Tibial artery (tissue), 4 donors: ENCODE measurements around the gene AKR1C1.
"Not testable (repeated sequence)": the region's sequence is repeated elsewhere in the genome, so short reads cannot be mapped to it uniquely, and the experiment has no call there.

Source experiments
- DNase-seq, 2 donors: peaks; one replicate each; pipeline ENCODE4 v3.0.0-alpha.2; 2019
- H3K27ac ChIP-seq, 2 donors: fragments of 200-600 bp; sonication (generic) in 1 of 2; 1 replicate in 1 of 2; 2 replicates in 1 of 2; pipeline ENCODE4 v1.5.1; 2018 to 2019; ENCODE audit warnings: mild to moderate bottlenecking in 1 of 2
- H3K27me3 ChIP-seq, 2 donors: fragments of 200-600 bp; sonication (generic) in 1 of 2; one replicate each; pipeline versions ENCODE4 v1.5.1 to v1.6.0; 2016 to 2019
- H3K36me3 ChIP-seq, 3 donors: fragments of 200-600 bp; sonication (generic) in 2 of 3; one replicate each; pipeline ENCODE4 v1.5.1; 2016 to 2019; ENCODE audit warnings: mild to moderate bottlenecking in 2 of 3
- H3K4me1 ChIP-seq, 4 donors: fragments of 200-600 bp; sonication (generic) in 2 of 4; 1 replicate in 3 of 4; 2 replicates in 1 of 4; pipeline ENCODE4 v1.5.1; 2016 to 2019
- H3K4me3 ChIP-seq, 2 donors: fragments of 200-600 bp; sonication (generic) in 1 of 2; 1 replicate in 1 of 2; 2 replicates in 1 of 2; pipeline ENCODE4 v1.5.1; 2018 to 2019; ENCODE audit warnings: mild to moderate bottlenecking in 2 of 2
- H3K9me3 ChIP-seq, 3 donors: fragments of 200-600 bp; sonication (generic) in 1 of 3; one replicate each; pipeline ENCODE4 v1.5.1; 2016 to 2019
- CTCF ChIP-seq, 2 experiments: fragments of 200-600 bp in 1 of 2; fragments of 450-650 bp in 1 of 2; IDR thresholded peaks; one replicate each; pipeline ENCODE4 v1.5.1; 2017 to 2019; ENCODE audit warnings: antibody characterized with exemption in 2 of 2, mild to moderate bottlenecking in 1 of 2, moderate library complexity in 1 of 2
- intact Hi-C: fragments of 100-400 bp; cut with DNase I; formaldehyde crosslinking; loops from one replicate; pipeline ENCODE4 v1.15.0; 2023; ENCODE audit warnings: low total_unique reads

AKR1C1 gene

GRCh38 chr10:5012595-5012994, 49.4 kb downstream of the AKR1C1 start:
- DNase-seq: no peak
- H3K4me1 ChIP-seq: peaks cover 0 to under 1% (median 0%) of the 10 kb centered on the region in 4 donors
- no peaks in the 10 kb centered on the region for H3K27me3 ChIP-seq
- H3K36me3 ChIP-seq: no peaks in the 10 kb centered on the region
- intact Hi-C loops: no loop called here
- H3K4me3 ChIP-seq: no peak overlapping the region
- no peak for TF ChIP-seq CTCF (IDR thresholded peaks at IDR 0.05)
- H3K9me3 ChIP-seq: no peaks in the 10 kb centered on the region
- no peak overlapping the region for H3K27ac ChIP-seq

GRCh38 chr10:5013385-5013784, 50.2 kb downstream of the AKR1C1 start:
- no peaks in the 10 kb centered on the region for H3K27me3 ChIP-seq
- no peak overlapping the region for H3K27ac ChIP-seq
- H3K9me3 ChIP-seq: no peaks in the 10 kb centered on the region
- DNase-seq: no peak
- peaks cover 0 to 8% (median 6%) of the 10 kb centered on the region in 4 donors for H3K4me1 ChIP-seq
- TF ChIP-seq CTCF (IDR thresholded peaks at IDR 0.05): no peak
- H3K4me3 ChIP-seq: no peak overlapping the region
- no peaks in the 10 kb centered on the region for H3K36me3 ChIP-seq
- intact Hi-C loops: no loop called here

- H3K36me3 ChIP-seq, intact Hi-C loops, H3K4me3 ChIP-seq, H3K9me3 ChIP-seq, H3K27ac ChIP-seq, H3K27me3 ChIP-seq, DNase-seq: not testable (repeated sequence)
- peaks cover 0 to 17% (median 15%) of the 10 kb centered on the region in 4 donors for H3K4me1 ChIP-seq
Observed at GRCh38 chr10:5014200-5014910, 51.1 kb downstream of the AKR1C1 start.

GRCh38 chr10:5014936-5015335, 51.7 kb downstream of the AKR1C1 start:
- intact Hi-C loops: no loop called here
- Histone ChIP-seq H3K4me3 (no peak overlapping the region), H3K27me3 (no peaks in the 10 kb centered on the region), H3K36me3 (no peaks in the 10 kb centered on the region), H3K9me3 (no peaks in the 10 kb centered on the region), H3K27ac (no peak overlapping the region), H3K4me1 (peaks cover 0 to 22% (median 18%) of the 10 kb centered on the region in 4 donors)
- no peak for TF ChIP-seq CTCF (IDR thresholded peaks at IDR 0.05)
- DNase-seq: no peak

- intact Hi-C loops: no loop called here
Observed at GRCh38 chr10:5018134-5018533, 54.9 kb downstream of the AKR1C1 start.

More at GRCh38 chr10:5018134-5018533, 54.9 kb downstream of the AKR1C1 start:
- DNase-seq: no peak
- no peaks in the 10 kb centered on the region for H3K36me3 ChIP-seq
- H3K4me3 ChIP-seq: no peak overlapping the region
- TF ChIP-seq CTCF (IDR thresholded peaks at IDR 0.05): no peak
- no peaks in the 10 kb centered on the region for H3K27me3 ChIP-seq
- H3K27ac ChIP-seq: peak overlapping the region in 1 of 2 donors; percentile 49
- H3K9me3 ChIP-seq: no peaks in the 10 kb centered on the region
- H3K4me1 ChIP-seq: peaks cover 0 to 34% (median 24%) of the 10 kb centered on the region in 4 donors
